Right lobe of liver (tissue), 4 donors: ENCODE results near the gene HOMER3.

Experiments
- POLR2A ChIP-seq: fragments of 450-650 bp; IDR thresholded peaks from one replicate; pipeline ENCODE4 v1.6.1; 2017; ENCODE audit warnings: antibody characterized with exemption, mild to moderate bottlenecking
- TF ChIP-seq, protein P1 (sequence below), 4 donors: fragments of 200-600 bp in 3 of 4; fragments of 450-650 bp in 1 of 4; IDR thresholded peaks; one replicate each; pipeline versions ENCODE4 v1.5.1 to v1.8.0; 2016 to 2022; ENCODE audit warnings: antibody characterized with exemption in 4 of 4, mild to moderate bottlenecking in 2 of 4
- donor health status: DM: no; HTN: no; CAD: no.
- donor health status: DM: no; HTN: no; CAD: no.
- donor health status: DM: no; HTN: yes; CAD: no.

GRCh38 chr19:18919900-18920214 lies 21.2 kb downstream of the HOMER3 start:
- no peak for TF ChIP-seq POLR2A
- TF ChIP-seq, protein P1, sequence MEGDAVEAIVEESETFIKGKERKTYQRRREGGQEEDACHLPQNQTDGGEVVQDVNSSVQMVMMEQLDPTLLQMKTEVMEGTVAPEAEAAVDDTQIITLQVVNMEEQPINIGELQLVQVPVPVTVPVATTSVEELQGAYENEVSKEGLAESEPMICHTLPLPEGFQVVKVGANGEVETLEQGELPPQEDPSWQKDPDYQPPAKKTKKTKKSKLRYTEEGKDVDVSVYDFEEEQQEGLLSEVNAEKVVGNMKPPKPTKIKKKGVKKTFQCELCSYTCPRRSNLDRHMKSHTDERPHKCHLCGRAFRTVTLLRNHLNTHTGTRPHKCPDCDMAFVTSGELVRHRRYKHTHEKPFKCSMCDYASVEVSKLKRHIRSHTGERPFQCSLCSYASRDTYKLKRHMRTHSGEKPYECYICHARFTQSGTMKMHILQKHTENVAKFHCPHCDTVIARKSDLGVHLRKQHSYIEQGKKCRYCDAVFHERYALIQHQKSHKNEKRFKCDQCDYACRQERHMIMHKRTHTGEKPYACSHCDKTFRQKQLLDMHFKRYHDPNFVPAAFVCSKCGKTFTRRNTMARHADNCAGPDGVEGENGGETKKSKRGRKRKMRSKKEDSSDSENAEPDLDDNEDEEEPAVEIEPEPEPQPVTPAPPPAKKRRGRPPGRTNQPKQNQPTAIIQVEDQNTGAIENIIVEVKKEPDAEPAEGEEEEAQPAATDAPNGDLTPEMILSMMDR (IDR thresholded peaks at IDR 0.05), result no peak
